ENCODE measurements around the gene USP37. TPM values are rescaled to one million over a fixed set of nuclear protein-coding genes. Genes with fewer than 3 reads are reported as not detected.

Gene USP37
- total RNA-seq, 2 experiments from 2014 or later, result 42.5 to 46.8 TPM

DNA sequence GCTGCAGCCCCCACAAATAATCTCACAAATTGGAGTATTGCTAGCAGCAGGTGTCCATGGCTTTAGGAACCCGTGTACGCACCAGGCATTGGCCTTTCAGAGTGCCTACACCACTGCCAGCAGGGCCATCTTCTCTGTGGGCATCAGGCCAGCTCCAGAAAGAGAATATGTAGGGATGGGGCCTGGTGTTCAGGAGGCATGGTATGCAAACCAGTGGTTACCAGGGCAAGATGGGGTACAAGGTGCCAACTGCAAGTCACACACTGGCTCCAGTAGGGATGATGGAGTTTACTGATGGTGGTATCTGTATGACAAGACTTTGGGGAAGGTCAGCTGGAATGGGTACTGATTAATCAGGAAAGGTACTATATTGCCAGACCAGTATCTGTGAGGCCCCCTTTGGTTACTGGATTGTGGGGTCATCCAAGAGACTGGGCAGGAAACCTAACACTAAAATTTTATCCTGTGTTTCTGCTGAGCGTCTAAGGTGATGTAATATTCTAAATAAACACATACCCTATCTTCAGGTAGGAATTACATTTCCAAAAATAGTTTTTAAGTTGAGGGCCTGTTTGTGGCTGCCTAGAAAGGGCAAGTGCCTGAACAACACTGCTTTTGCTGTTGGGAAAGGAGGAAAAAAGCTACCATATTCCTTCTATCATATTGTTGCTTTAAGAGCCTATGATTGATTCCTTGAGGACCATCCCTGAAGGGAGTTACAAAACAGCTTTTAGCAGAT, 9.5 kb upstream of the USP37 start:
- ATAC-seq (no peak), DNase-seq (no peak)
- intact Hi-C loops (cut with DNase I, micrococcal nuclease), result no loop called here
- peaks cover 54% of the 10 kb centered on the region for H3K4me1 Mint-ChIP-seq
- peaks cover 36% of the 10 kb centered on the region for H3K36me3 Mint-ChIP-seq (ENCODE audit: low read depth)
- H3K4me3 Mint-ChIP-seq, result no peak overlapping the region
- H3K27ac Mint-ChIP-seq, result peak overlapping the region; percentile 9
- no peaks in the 10 kb centered on the region for H3K27me3 Mint-ChIP-seq
- no peaks in the 10 kb centered on the region for H3K9me3 Mint-ChIP-seq (ENCODE audit: low read depth)
- CTCF ChIA-PET, result interaction anchor here (0.9 to 1.4 kb wide), 4 partner anchors 12 to 110 kb away, joined by 3 to 4 read pairs (median 3); partner anchors contain the start of genes BCS1L and ZNF142
- POLR2A ChIA-PET, result no interaction called here

DNA sequence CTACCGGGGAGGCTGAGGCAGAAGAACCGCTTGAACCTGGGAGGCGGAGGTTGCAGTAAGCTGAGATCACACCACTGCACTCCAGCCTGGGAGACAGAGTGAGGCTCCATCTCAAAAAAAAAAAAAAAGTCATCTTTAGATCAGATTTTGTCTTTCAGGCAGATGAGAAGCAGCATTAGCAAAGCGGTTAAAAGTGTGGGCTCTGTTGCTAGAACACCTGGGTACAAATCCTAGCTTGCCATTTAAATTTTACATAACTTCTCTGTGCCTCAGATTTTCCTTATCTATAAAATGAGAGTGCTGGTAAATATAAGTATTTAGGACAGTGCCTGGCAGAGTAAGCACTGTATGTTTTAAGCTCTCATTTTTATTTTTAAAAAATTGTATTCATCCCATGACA, 8.7 kb upstream of the USP37 start:
- H3K27ac Mint-ChIP-seq, result no peak overlapping the region
- peaks cover 36% of the 10 kb centered on the region for H3K36me3 Mint-ChIP-seq (ENCODE audit: low read depth)
- no peak for DNase-seq
- peaks cover 53% of the 10 kb centered on the region for H3K4me1 Mint-ChIP-seq
- CTCF ChIA-PET, result interaction anchor here (0.6 to 1.0 kb wide), 3 partner anchors 15 to 27 kb away, joined by 3 to 4 read pairs (median 3); no protein-coding TSS in a partner anchor
- H3K4me3 Mint-ChIP-seq, result no peak overlapping the region
- ATAC-seq, result no peak
- POLR2A ChIA-PET, result interaction anchor here (0.6 kb wide), 1 partner anchor 159 kb away, joined by 3 read pairs; no protein-coding TSS in a partner anchor
- H3K9me3 Mint-ChIP-seq (ENCODE audit: low read depth), result no peaks in the 10 kb centered on the region
- intact Hi-C loops (cut with DNase I, micrococcal nuclease), result no loop called here
- H3K27me3 Mint-ChIP-seq, result no peaks in the 10 kb centered on the region

DNA sequence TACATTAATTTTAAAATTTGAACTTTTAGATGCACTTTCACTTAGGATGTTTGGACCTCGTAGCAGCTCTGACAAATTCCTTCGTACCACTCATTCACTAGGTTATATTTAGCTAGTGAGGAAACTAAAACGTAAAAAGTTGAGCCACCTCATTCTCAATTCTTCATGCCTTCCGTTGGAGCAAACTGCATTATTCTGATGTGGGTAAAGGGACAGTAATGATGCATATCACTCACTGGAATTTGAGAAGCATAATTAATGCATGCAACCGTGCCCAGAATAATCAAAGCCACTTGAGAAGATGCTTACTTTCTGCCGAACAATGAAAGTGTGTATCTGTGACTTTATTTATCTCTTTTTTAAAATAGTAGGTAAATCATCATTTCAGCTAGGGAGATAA, 2.7 kb upstream of the USP37 start:
- DNase-seq, result no peak
- Mint-ChIP-seq H3K36me3 (ENCODE audit: low read depth) (peaks cover 59% of the 10 kb centered on the region), H3K4me3 (peak overlapping the region; percentile 96), H3K9me3 (ENCODE audit: low read depth) (no peaks in the 10 kb centered on the region), H3K27me3 (no peaks in the 10 kb centered on the region), H3K4me1 (peaks cover 54% of the 10 kb centered on the region), H3K27ac (peak overlapping the region; percentile 100)
- intact Hi-C loops (cut with DNase I, micrococcal nuclease), result no loop called here
- no peak for ATAC-seq
- ChIA-PET CTCF (interaction anchor here (0.6 to 1.4 kb wide), 6 partner anchors 19 to 277 kb away, joined by 3 to 5 read pairs (median 3); no protein-coding TSS in a partner anchor), POLR2A (interaction anchor here (0.6 to 1.1 kb wide), 4 partner anchors 77 to 390 kb away, joined by 3 to 5 read pairs (median 4); no protein-coding TSS in a partner anchor)

GRCh38 chr2:218569661-218570500, 1.7 kb upstream of the USP37 start:
- Mint-ChIP-seq H3K27me3 (no peaks in the 10 kb centered on the region), H3K27ac (peak overlapping the region; percentile 100), H3K4me3 (peak overlapping the region; percentile 96), H3K36me3 (ENCODE audit: low read depth) (peaks cover 62% of the 10 kb centered on the region), H3K4me1 (peaks cover 54% of the 10 kb centered on the region), H3K9me3 (ENCODE audit: low read depth) (no peaks in the 10 kb centered on the region)
- CTCF ChIA-PET, result interaction anchor here (0.6 to 1.4 kb wide), 3 partner anchors 79 to 276 kb away, joined by 3 to 5 read pairs (median 3); no protein-coding TSS in a partner anchor
- DNase-seq, result peak; percentile 24
- POLR2A ChIA-PET, result interaction anchor here (0.7 to 1.1 kb wide), 2 partner anchors 78 to 389 kb away, joined by 3 read pairs; no protein-coding TSS in a partner anchor
- intact Hi-C loops (cut with DNase I, micrococcal nuclease), result loop anchor here (2.0 to 5.0 kb wide), 8 partner anchors 13 to 972 kb away; partner anchors contain the start of genes CHPF (in 1 of the 2), DNPEP (in 1 of the 2), TMEM198 (in 1 of the 2) and ZFAND2B (in 1 of the 2)
- no peak for ATAC-seq

DNA sequence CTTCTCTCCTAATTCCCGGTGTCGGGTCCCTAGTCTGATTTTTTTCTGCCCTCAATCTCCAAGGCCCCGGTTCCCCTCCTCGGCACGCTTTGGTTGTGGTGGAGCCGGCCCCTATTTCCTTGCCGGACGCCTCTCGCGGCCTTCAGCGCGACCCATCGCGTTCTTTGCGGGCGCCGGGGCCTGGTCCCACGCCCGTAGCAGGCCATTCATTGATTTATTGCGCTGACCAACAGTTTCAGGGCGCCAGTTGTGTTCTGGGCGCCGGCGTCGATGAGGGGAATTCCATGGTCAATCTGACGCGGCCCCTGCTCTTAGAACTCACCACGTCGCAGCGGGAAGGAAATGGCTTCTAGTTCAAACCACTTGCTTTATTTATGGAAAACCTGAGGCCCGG, 884 bp upstream of the USP37 start:
- ChIA-PET POLR2A (no interaction called here), CTCF (interaction anchor here (0.6 kb wide), 1 partner anchor 68 kb away, joined by 3 read pairs; no protein-coding TSS in a partner anchor)
- DNase-seq, result peak; percentile 80
- no peaks in the 10 kb centered on the region for H3K9me3 Mint-ChIP-seq (ENCODE audit: low read depth)
- peak overlapping the region; percentile 100 for H3K27ac Mint-ChIP-seq
- peak; percentile 20 for ATAC-seq
- H3K4me3 Mint-ChIP-seq, result peak overlapping the region; percentile 96
- H3K27me3 Mint-ChIP-seq, result no peaks in the 10 kb centered on the region
- H3K4me1 Mint-ChIP-seq, result peaks cover 54% of the 10 kb centered on the region
- peaks cover 63% of the 10 kb centered on the region for H3K36me3 Mint-ChIP-seq (ENCODE audit: low read depth)
- intact Hi-C loops (cut with DNase I, micrococcal nuclease), result loop anchor here (2.0 to 5.0 kb wide), 8 partner anchors 14 to 973 kb away; partner anchors contain the start of genes CHPF (in 1 of the 2), DNPEP (in 1 of the 2), TMEM198 (in 1 of the 2) and ZFAND2B (in 1 of the 2)

DNA sequence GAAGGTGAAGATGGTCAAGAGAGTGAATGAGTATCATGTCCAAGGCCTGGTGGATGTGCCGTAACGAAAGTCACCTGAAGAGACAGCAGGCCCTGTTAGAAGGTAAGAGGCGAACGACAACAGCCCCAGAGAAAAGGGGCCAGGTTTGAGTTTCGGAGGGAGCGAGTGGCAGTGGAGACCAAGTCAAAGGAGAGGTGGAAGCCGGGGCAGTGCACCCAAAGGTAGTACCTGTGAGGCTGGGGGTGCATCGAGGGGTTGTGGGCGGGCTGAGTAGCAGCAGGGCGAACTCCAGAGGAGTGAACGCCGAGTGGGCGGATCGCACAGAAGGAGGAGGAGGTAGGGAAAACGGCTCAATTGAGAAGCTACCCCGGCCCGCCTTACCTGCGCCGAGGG, 358 bp downstream of the USP37 start:
- CTCF ChIA-PET, result interaction anchor here (0.6 to 1.3 kb wide), 3 partner anchors 10 to 726 kb away, joined by 3 to 5 read pairs (median 4); partner anchors contain the start of genes BCS1L and ZNF142
- H3K36me3 Mint-ChIP-seq (ENCODE audit: low read depth), result peaks cover 64% of the 10 kb centered on the region

DNA sequence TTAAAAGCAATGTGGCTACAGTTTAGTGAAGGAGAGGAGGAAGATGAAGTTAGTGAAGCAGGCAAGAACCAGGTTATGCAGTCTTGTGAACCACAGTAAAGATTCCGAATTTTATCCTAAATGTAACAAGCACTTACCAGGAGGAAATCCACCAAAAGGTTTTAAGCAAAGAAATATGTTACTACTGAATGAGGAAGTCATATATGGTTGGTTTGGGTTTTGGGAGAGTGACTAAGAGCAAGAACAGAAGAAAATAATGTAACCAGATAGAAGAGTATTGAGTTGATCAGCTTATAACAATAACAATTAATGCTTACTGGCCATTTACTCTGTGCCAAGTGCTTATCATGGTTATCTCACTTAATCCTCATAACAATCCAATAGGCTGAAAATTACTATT, 1.9 kb downstream of the USP37 start:
- Mint-ChIP-seq H3K36me3 (ENCODE audit: low read depth) (peaks cover 66% of the 10 kb centered on the region), H3K27ac (peak overlapping the region; percentile 100), H3K4me3 (peak overlapping the region; percentile 96), H3K9me3 (ENCODE audit: low read depth) (no peaks in the 10 kb centered on the region), H3K4me1 (peaks cover 59% of the 10 kb centered on the region), H3K27me3 (no peaks in the 10 kb centered on the region)
- intact Hi-C loops (cut with DNase I, micrococcal nuclease), result loop anchor here (5.0 kb wide), 4 partner anchors 49 to 976 kb away; partner anchors contain the start of genes CHPF (in 1 of the 2), DNPEP (in 1 of the 2) and TMEM198 (in 1 of the 2)
- DNase-seq (no peak), ATAC-seq (no peak)
- CTCF ChIA-PET, result interaction anchor here (1.2 kb wide), 1 partner anchor 27 kb away, joined by 3 read pairs; no protein-coding TSS in a partner anchor
- POLR2A ChIA-PET, result interaction anchor here (1.0 kb wide), 1 partner anchor 93 kb away, joined by 4 read pairs; the partner anchor contains the start of genes BCS1L and ZNF142

More for the DNA sequence above, 358 bp downstream of the USP37 start:
- ATAC-seq (peak; percentile 40), DNase-seq (no peak)
- Mint-ChIP-seq H3K9me3 (ENCODE audit: low read depth) (no peaks in the 10 kb centered on the region), H3K27me3 (no peaks in the 10 kb centered on the region), H3K4me3 (peak overlapping the region; percentile 96), H3K4me1 (peaks cover 59% of the 10 kb centered on the region), H3K27ac (peak overlapping the region; percentile 100)
- intact Hi-C loops (cut with DNase I, micrococcal nuclease), result loop anchor here (1.0 to 5.0 kb wide), 23 partner anchors 15 to 975 kb away; partner anchors contain the start of genes AAMP (in 2 of the 2), BCS1L (in 2 of the 2), PNKD (in 2 of the 2) and ZNF142 (in 2 of the 2)
- POLR2A ChIA-PET, result interaction anchor here (0.5 to 0.6 kb wide), 2 partner anchors 341 to 355 kb away, joined by 4 to 5 read pairs; no protein-coding TSS in a partner anchor

- H3K36me3 Mint-ChIP-seq (ENCODE audit: low read depth), result peaks cover 61% of the 10 kb centered on the region
- peak overlapping the region; percentile 65 for H3K27ac Mint-ChIP-seq
- intact Hi-C loops (cut with DNase I, micrococcal nuclease), result no loop called here
- no peaks in the 10 kb centered on the region for H3K27me3 Mint-ChIP-seq
- no peak for ATAC-seq
- no peaks in the 10 kb centered on the region for H3K9me3 Mint-ChIP-seq (ENCODE audit: low read depth)
- ChIA-PET CTCF (no interaction called here), POLR2A (no interaction called here)
- peaks cover 44% of the 10 kb centered on the region for H3K4me1 Mint-ChIP-seq
- no peak overlapping the region for H3K4me3 Mint-ChIP-seq
- DNase-seq, result no peak
Observed at GRCh38 chr2:218564056-218564455, 4.1 kb downstream of the USP37 start.

DNA sequence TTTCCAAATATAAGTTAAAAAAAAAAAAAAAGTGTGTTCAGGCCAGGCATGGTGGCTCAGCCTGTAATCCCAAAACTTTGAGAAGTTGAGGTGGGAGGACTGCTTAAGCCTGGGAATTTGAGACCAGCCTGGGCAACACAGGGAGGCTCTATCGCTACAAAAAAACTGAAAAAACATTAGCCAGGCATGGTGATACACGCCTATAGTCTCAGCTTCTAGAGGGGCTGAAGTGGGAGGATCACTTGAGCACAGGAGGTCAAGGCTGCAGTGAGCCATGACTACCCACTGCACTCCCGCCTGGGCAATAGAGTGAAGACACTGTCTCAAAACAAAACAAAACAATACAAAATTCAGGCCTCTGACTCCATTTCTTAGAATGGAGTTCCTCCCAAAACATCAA, 9.2 kb downstream of the USP37 start:
- peaks cover 58% of the 10 kb centered on the region for H3K36me3 Mint-ChIP-seq (ENCODE audit: low read depth)
- no peak for ATAC-seq

DNA sequence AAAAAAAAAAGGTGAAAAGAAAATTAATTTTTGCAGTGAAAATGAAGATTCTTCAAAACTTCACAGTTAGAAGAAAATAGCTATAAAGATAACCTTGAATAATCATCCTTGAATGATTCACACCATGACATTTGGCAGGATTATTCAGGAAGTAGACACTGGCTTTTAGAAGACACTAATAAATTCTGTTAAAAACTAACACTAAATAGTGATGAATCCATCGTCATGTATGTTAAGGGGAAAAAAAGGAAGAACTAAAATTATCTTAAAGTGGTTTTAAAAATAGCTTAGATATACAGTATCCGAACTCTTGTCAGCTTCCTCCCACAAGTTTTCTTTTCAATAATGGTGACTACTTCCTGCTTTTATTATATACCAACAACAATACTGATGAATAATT, 10.2 kb downstream of the USP37 start:
- ATAC-seq (no peak), DNase-seq (no peak)
- Mint-ChIP-seq H3K27ac (no peak overlapping the region), H3K4me3 (no peak overlapping the region), H3K4me1 (peaks cover 20% of the 10 kb centered on the region), H3K36me3 (ENCODE audit: low read depth) (peaks cover 61% of the 10 kb centered on the region), H3K27me3 (no peaks in the 10 kb centered on the region), H3K9me3 (ENCODE audit: low read depth) (no peaks in the 10 kb centered on the region)
- ChIA-PET CTCF (interaction anchor here (0.6 to 1.2 kb wide), 4 partner anchors 10 to 422 kb away, joined by 3 to 4 read pairs (median 3); partner anchors contain the start of gene USP37), POLR2A (interaction anchor here (0.6 kb wide), 1 partner anchor 261 kb away, joined by 3 read pairs; no protein-coding TSS in a partner anchor)
- intact Hi-C loops (cut with DNase I, micrococcal nuclease), result no loop called here

More for the DNA sequence above, 9.2 kb downstream of the USP37 start:
- ChIA-PET POLR2A (no interaction called here), CTCF (no interaction called here)
- intact Hi-C loops (cut with DNase I, micrococcal nuclease), result no loop called here
- Mint-ChIP-seq H3K4me1 (peaks cover 28% of the 10 kb centered on the region), H3K27me3 (no peaks in the 10 kb centered on the region), H3K9me3 (ENCODE audit: low read depth) (no peaks in the 10 kb centered on the region), H3K4me3 (no peak overlapping the region), H3K27ac (no peak overlapping the region)
- DNase-seq, result no peak
